Lower leg skin (tissue), 3 donors: ENCODE data around the gene TBC1D23.

Experiments
- POLR2A ChIP-seq, 2 donors: fragments of 450-650 bp; IDR thresholded peaks; one replicate each; pipeline ENCODE4 v1.6.1; 2016 to 2017; ENCODE audit warnings: antibody characterized with exemption in 2 of 2, mild to moderate bottlenecking in 1 of 2, moderate library complexity in 1 of 2
- TF ChIP-seq, protein P1 (sequence below), 3 donors: fragments of 450-650 bp; IDR thresholded peaks; one replicate each; pipeline ENCODE4 v1.5.1; 2016; ENCODE audit warnings: antibody characterized with exemption in 3 of 3, mild to moderate bottlenecking in 3 of 3, moderate library complexity in 2 of 3

- TF ChIP-seq, protein P1, sequence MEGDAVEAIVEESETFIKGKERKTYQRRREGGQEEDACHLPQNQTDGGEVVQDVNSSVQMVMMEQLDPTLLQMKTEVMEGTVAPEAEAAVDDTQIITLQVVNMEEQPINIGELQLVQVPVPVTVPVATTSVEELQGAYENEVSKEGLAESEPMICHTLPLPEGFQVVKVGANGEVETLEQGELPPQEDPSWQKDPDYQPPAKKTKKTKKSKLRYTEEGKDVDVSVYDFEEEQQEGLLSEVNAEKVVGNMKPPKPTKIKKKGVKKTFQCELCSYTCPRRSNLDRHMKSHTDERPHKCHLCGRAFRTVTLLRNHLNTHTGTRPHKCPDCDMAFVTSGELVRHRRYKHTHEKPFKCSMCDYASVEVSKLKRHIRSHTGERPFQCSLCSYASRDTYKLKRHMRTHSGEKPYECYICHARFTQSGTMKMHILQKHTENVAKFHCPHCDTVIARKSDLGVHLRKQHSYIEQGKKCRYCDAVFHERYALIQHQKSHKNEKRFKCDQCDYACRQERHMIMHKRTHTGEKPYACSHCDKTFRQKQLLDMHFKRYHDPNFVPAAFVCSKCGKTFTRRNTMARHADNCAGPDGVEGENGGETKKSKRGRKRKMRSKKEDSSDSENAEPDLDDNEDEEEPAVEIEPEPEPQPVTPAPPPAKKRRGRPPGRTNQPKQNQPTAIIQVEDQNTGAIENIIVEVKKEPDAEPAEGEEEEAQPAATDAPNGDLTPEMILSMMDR (IDR thresholded peaks at IDR 0.05): no peak
- no peak for TF ChIP-seq POLR2A (IDR thresholded peaks at IDR 0.05)
Measured at GRCh38 chr3:100260081-100260684, 609 bp upstream of the TBC1D23 start.
